ENCODE results near the gene EXOC2.

The EXOC2 gene

DNA sequence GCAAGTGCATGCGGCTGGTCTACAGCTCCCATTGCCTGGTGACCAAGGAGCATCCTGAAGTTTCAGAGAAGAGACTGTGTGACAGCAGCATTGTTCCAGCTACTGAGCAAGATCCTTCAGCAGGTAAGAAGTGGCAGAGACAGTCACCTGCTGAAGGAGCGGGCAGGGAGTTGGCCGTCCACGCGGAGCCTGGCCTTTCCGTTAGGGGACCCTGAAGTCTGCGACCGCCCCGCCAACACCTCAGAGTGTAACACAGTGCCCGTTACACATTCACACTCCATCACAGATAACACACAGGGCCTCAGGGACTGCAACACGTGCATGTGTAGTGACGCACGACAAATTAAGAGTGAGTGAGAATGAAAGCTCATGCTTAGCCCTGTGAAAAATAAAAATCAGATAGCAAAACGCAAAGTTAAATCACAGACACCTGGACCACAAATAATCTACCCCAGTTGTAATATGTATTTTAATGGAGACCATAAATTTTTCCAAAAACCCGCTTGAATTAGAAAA is 207.2 kb downstream of the EXOC2 start:
- H3K4me3 ChIP-seq (ENCODE audit: low read length): no peak overlapping the region
- TF ChIP-seq, protein P1, sequence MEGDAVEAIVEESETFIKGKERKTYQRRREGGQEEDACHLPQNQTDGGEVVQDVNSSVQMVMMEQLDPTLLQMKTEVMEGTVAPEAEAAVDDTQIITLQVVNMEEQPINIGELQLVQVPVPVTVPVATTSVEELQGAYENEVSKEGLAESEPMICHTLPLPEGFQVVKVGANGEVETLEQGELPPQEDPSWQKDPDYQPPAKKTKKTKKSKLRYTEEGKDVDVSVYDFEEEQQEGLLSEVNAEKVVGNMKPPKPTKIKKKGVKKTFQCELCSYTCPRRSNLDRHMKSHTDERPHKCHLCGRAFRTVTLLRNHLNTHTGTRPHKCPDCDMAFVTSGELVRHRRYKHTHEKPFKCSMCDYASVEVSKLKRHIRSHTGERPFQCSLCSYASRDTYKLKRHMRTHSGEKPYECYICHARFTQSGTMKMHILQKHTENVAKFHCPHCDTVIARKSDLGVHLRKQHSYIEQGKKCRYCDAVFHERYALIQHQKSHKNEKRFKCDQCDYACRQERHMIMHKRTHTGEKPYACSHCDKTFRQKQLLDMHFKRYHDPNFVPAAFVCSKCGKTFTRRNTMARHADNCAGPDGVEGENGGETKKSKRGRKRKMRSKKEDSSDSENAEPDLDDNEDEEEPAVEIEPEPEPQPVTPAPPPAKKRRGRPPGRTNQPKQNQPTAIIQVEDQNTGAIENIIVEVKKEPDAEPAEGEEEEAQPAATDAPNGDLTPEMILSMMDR (conservative IDR thresholded peaks at IDR 0.05; ENCODE audit: low read length): no peak
- no peak for DNase-seq (ENCODE audit: low read depth)

DNA sequence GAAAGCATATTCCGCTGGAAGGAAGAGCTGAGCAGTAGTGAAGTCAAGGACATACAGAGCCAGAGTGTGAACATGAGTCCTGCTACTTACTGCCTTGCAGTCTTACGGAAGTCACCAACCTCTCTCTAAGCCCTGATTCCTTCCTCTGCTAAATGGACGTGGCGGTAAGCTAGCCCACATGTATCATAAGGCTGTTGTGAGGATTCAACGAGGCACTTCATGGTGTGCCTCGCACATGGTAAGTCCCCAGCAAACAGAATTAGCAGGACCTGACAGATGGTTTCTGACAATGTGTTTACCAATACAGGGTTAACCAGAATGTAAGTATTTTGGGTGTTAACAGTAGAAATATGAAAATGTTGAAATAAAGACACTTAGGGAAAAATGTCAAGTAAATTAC is 208.2 kb downstream of the EXOC2 start:
- H3K4me3 ChIP-seq (ENCODE audit: low read length): no peak overlapping the region
- TF ChIP-seq, protein P1 (conservative IDR thresholded peaks at IDR 0.05; ENCODE audit: low read length): no peak
- no peak for DNase-seq (ENCODE audit: low read depth)

DNA sequence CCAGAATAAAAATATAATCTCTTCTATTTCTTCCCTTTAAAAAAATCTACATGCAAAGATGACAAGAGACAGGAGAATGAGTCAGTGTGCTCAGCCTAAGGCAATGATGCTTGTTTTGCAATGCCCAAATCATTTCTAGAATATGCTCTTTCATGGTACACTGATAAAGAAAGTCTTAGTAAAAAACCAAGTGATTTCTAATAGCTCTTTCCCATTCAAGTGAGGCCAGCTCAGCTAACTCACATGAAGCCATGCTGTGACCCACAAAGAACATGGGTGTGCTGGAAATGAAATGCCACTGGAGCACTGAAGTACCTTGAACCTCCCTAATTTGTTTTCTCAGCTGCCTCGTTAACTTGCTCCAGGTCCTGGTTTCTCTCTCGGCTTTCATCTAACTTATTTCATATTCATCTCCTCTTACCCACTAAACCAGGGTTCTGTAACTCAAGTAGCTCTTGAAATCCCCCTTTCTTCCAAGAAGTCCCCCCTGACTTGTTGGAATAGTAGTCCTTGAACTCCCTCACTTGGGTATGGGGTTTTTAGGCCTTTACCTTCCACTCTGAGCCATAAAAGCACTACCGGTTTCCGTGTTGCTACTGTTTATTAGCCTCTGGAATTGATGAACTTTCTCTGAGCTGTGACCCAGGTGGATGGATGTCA is 208.7 kb downstream of the EXOC2 start:
- DNase-seq (ENCODE audit: low read depth): no peak
- no peak overlapping the region for H3K4me3 ChIP-seq (ENCODE audit: low read length)
- TF ChIP-seq, protein P1 (conservative IDR thresholded peaks at IDR 0.05; ENCODE audit: low read length): no peak

DNA sequence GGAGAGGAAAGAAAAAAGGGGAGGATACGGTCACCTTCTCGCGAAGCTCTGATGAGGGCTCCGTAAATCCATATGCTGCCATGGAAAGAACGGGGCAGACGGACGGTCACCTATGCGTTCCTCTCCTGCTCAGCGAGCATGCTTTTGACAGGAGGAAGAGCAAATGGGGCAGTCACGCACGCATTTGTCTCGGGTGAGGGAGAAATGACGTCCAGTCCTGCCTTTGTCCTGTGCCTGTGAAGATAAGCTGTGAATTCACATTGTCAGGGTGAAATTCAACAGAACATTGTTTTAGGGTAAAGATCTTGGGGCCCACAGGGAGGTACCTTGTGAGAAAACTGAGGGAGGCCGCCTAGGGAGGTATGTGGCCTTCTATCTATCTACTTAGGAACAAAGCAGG is 217.6 kb downstream of the EXOC2 start:
- TF ChIP-seq, protein P1 (conservative IDR thresholded peaks at IDR 0.05; ENCODE audit: low read length): no peak
- DNase-seq (ENCODE audit: low read depth): no peak
- no peak overlapping the region for H3K4me3 ChIP-seq (ENCODE audit: low read length)

DNA sequence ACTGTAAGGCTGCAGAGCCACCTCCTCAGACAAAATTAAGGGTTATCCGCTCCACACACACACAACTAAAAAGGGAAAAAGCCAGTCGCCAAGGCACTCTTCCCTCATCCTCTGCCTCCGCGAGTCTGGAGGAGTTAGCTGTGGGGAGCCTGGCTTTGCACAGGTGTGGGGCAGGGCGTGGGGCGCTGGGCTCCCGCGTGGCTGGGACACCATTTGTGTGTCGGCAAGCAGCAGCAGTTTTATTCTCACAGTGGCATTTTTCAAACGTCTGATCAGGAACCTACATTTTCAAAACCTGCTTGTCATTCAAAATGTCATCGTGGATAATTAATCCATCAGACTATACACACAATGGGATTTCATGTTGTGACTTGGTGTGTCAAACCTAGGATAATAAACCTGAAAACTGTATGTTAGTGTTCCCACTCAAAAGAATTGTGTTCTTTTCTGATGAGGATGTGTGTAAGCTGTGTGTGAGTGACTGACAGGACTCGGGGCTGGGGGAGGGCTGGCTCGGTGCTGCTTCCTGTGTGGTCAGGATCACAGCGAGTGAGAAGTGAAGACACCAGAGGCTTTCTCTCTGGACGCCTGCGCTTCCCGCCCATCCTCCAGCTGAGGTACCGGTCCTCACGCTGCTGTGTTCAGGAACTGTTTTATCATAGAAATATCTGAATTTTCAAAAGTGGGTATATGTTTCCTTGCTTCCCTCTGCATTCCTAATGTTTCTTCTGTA is 218.3 kb downstream of the EXOC2 start:
- no peak overlapping the region for H3K4me3 ChIP-seq (ENCODE audit: low read length)
- DNase-seq (ENCODE audit: low read depth): no peak
- TF ChIP-seq, protein P1 (conservative IDR thresholded peaks at IDR 0.05; ENCODE audit: low read length): no peak

DNA sequence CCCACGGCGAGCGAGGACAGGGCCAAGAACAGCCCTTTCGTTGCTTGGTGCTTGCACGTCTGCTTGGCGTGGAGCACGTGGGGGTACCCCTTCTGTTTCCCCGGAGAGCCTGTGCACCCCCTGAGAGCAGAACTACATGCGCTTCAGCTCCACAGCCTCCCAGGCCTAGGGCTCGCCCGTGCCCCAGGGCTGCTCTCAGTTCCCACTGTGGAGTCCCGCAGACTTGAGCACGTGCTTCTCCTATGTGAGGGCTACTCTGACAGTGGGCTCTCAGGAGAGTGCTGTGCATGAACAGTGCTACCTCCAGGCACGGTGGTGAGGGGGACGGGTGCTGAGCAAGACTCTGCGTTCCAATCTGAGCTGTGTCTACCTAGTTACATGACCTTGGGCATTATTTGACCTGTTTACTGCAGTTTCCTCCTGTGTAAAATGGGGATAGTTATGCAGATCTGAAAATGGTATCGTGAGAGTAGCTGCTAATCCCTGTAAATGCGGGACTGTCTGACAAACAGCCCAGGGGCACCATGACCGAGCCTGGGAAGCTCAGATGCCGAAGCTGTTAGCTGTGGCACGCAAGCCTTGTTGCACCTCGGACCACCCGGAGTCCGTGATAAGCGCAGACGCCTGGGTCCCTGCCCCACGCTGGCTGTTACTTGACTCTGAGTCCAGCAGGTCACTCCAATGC is 219.0 kb downstream of the EXOC2 start:
- DNase-seq (ENCODE audit: low read depth): no peak
- no peak overlapping the region for H3K4me3 ChIP-seq (ENCODE audit: low read length)
- TF ChIP-seq, protein P1 (conservative IDR thresholded peaks at IDR 0.05; ENCODE audit: low read length): no peak

Measured in AG10803 (cell line).